Fibroblast of mammary gland (primary cell): ENCODE measurements around the gene KANK2.
"Not testable (repeated sequence)": the region's sequence is repeated elsewhere in the genome, so short reads cannot be mapped to it uniquely, and the experiment has no call there.

Source experiments
- DNase-seq: peaks from one replicate; pipeline ENCODE4 v3.0.0-alpha.2; 2010; ENCODE audit warnings: low read depth
- H3K4me3 ChIP-seq: 2 replicates; pipeline ENCODE4 v1.5.1; 2011; ENCODE audit warnings: low read depth, mild to moderate bottlenecking, low read length, moderate library complexity; ENCODE audit not compliant: control insufficient read depth
- TF ChIP-seq, protein P1 (sequence below): conservative IDR thresholded peaks from 2 replicates; pipeline ENCODE4 v1.5.1; 2011; ENCODE audit warnings: low read depth, low read length, inconsistent platforms; ENCODE audit not compliant: control insufficient read depth, insufficient read depth

KANK2 gene

DNA sequence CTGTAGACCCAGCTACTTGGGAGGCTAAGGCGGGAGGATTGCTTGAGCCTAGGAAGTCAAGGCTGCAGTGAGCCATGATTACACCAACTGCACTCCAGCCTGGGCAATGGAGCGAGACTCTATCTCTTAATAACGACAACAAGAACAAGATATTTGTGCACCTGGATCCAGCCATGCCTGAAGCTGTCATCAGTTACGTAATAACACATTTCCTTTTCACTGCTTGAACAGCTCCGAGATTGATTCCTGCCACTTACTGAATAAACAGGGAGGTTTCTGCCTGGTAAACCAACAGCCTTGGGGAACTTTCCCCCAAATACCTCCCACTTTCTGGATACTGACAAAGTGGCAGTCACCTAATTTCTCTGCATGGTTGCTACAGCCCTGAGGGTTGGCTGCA is 5.4 kb downstream of the KANK2 start:
- H3K4me3 ChIP-seq, result no peak overlapping the region
- no peak for DNase-seq
- TF ChIP-seq, protein P1, sequence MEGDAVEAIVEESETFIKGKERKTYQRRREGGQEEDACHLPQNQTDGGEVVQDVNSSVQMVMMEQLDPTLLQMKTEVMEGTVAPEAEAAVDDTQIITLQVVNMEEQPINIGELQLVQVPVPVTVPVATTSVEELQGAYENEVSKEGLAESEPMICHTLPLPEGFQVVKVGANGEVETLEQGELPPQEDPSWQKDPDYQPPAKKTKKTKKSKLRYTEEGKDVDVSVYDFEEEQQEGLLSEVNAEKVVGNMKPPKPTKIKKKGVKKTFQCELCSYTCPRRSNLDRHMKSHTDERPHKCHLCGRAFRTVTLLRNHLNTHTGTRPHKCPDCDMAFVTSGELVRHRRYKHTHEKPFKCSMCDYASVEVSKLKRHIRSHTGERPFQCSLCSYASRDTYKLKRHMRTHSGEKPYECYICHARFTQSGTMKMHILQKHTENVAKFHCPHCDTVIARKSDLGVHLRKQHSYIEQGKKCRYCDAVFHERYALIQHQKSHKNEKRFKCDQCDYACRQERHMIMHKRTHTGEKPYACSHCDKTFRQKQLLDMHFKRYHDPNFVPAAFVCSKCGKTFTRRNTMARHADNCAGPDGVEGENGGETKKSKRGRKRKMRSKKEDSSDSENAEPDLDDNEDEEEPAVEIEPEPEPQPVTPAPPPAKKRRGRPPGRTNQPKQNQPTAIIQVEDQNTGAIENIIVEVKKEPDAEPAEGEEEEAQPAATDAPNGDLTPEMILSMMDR, result no peak

DNA sequence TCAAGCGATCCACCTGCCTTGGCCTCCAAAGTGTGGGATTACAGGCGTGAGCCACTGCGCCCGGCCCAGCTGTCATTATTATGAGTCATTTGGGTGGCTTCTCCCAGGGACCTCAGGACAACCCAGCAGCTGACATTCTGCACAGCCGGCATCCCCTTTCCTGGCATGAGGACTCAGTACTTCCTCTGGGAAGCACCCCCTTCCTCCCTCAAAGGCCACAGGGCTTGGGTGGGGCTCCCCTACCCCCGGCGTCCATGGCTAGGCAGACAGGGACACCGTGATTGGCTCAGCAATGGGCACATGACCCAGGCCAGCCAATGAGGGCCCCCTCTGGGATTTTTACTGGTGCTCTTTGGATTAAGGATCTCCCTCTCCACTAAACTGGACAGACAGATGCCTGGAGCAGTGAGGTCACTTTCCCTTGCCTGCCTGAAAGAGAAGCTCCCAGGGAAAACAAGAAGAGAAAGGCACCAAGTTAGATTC is 6.0 kb downstream of the KANK2 start:
- H3K4me3 ChIP-seq, result no peak overlapping the region
- DNase-seq, result peak; percentile 83
- TF ChIP-seq, protein P1, result no peak

DNA sequence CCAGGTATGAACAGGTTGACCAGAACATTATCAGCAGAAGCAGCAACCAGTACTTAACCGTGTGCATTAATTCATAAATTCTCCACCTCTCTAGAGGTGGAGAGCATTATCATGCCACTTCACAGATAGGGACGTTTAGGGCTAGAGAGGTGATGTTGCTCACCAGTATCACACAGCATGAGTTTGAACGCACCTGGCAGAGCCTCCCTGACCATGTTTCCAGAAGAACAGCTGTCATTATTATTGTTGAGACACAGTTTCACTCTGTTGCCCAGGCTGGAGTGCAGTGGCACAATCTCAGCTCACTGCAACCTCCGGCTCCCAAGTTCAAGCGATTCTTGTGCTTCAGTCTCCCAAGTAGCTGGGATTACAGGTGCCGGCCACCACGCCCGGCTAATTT is 6.8 kb downstream of the KANK2 start:
- no peak overlapping the region for H3K4me3 ChIP-seq
- TF ChIP-seq, protein P1, result no peak
- DNase-seq, result no peak

DNA sequence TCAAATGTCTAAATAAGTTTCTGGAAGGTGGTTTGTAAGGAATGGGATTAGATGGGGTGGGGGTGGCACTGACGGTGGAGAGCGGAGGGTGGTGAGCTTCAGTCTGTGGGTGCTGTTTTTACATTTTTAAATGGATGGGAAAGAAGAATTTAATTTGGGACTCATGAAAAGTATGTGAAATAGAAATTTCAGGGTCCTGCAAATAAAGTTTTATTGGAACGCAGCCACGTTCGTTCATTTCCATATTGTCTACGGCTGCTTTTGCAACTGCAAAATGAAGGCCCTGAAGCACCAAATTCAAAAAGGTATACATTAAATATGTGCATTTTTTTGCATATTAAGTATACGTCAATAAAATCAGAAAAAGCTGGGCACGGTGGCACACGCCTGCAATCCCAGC is 9.9 kb downstream of the KANK2 start:
- H3K4me3 ChIP-seq, result no peak overlapping the region
- TF ChIP-seq, protein P1, result no peak
- no peak for DNase-seq

DNA sequence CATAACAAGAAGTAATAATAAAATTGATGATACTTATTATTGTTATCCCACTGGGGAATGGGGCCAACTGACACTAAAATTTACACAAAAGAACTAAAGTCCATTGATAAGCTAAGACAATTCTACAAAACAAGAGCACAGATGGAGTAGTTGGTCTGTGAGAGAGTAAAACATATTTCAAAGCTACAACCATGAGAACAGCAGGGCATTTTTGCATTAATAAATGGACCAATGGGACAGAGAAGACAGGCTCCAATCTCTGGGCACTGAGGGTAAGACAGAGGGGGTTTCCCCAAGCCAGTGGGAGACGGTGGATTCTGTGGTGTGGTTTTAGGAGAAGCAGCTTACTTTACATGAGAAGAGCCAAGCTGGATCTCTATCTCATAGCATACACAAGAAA is 14.4 kb downstream of the KANK2 start:
- no peak overlapping the region for H3K4me3 ChIP-seq
- TF ChIP-seq, protein P1, result no peak
- DNase-seq, result no peak

DNA sequence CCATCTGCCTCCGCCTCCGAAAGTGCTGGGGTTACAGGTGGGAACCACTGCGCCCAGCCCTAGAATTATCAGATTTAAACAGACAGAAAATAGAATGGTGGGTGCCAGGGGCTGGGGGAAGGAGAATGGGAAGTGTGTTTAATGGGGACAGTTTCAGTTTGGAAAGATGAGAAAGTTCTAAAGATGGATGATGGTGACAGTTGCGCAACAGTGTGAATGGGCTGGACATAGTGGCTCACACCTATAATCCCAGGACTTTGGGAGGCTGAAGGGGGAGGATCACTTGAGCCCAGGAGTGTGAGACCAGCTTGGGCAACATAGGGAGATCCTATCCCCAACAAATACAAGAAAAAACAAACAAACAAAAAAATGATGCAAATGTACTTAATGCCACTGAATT is 15.9 kb downstream of the KANK2 start:
- no peak overlapping the region for H3K4me3 ChIP-seq
- DNase-seq, result no peak
- TF ChIP-seq, protein P1, result no peak

DNA sequence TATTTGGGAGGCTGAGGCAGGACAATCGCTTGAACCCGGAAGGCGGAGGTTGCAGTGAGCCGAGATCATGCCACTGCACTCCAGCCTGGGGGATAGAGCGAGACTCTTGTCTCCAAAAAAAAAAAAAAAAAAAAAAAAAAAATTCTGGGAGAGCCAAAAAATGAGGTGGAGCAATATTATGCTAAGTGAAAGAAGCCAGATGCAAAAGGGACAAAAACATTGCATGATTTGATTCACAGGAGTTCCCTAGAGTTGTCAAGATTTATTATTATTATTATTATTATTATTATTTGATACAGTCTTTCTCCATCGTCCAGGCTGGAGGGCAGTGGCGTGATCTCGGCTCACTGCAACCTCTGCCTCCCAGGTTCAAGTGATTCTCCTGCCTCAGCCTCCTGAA is 16.4 kb downstream of the KANK2 start:
- not testable (repeated sequence) for H3K4me3 ChIP-seq, DNase-seq
